Endothelial cell (in vitro differentiated cells): ENCODE results near the gene VCL. TPM values are rescaled to one million over a fixed set of nuclear protein-coding genes. Genes with fewer than 3 reads are reported as not detected.

ENCODE experiments used
- DNase-seq: peaks from one replicate; pipeline ENCODE4 v3.0.0; 2021; ENCODE audit warnings: low spot score
- H3K27ac Mint-ChIP-seq: one replicate; pipeline ENCODE4 v1.8.0; 2021; ENCODE audit warnings: mixed read lengths, inconsistent platforms; ENCODE audit not compliant: unreplicated experiment
- H3K27me3 Mint-ChIP-seq: one replicate; pipeline ENCODE4 v1.8.0; 2021; ENCODE audit warnings: mild to moderate bottlenecking, moderate library complexity, mixed read lengths, inconsistent platforms; ENCODE audit not compliant: unreplicated experiment
- H3K36me3 Mint-ChIP-seq: one replicate; pipeline ENCODE4 v1.8.0; 2021; ENCODE audit warnings: mild to moderate bottlenecking, low read depth, mixed read lengths, inconsistent platforms; ENCODE audit not compliant: unreplicated experiment
- H3K4me1 Mint-ChIP-seq: one replicate; pipeline ENCODE4 v1.8.0; 2021; ENCODE audit warnings: mild to moderate bottlenecking, mixed read lengths, inconsistent platforms; ENCODE audit not compliant: unreplicated experiment
- H3K4me3 Mint-ChIP-seq: one replicate; pipeline ENCODE4 v1.8.0; 2021; ENCODE audit warnings: mild to moderate bottlenecking, mixed read lengths, inconsistent platforms; ENCODE audit not compliant: unreplicated experiment
- H3K9me3 Mint-ChIP-seq: one replicate; pipeline ENCODE4 v1.8.0; 2021; ENCODE audit warnings: mixed read lengths, inconsistent platforms; ENCODE audit not compliant: unreplicated experiment
- total RNA-seq: library from RNA; stranded (reverse); fragmentation: NEBNext Ultra II Directional; extraction: Animal tissue kit (Norgen Biotek cat#: 25700); gene quantifications from one replicate; pipeline ENCODE4 v1.2.1, GENCODE V29; 2021; ENCODE audit not compliant: unreplicated experiment
- TF ChIP-seq, protein P1 (sequence below): fragments of 200-600 bp; sonication (generic); IDR thresholded peaks from one replicate; pipeline ENCODE4 v1.5.0; 2021; ENCODE audit warnings: antibody characterized with exemption; ENCODE audit not compliant: unreplicated experiment

The VCL gene
- total RNA-seq, 1 donor from 2014 or later: 200 TPM

DNA sequence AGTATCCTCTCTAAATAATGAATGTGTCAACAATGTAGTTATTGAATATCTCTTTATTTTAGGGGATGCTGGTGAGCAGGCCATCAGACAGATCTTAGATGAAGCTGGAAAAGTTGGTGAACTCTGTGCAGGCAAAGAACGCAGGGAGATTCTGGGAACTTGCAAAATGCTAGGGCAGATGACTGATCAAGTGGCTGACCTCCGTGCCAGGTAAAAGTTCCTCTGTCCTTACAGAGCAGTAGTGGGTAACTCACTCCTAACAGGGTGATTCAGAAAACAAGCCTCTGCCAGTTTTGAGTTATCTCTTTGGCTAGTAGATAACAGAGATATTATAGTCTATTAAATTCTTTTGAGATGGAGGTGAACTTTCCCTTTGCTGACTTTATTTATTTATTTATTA lies 85.4 kb downstream of the VCL start:
- H3K9me3 Mint-ChIP-seq: no peaks in the 10 kb centered on the region
- TF ChIP-seq, protein P1, sequence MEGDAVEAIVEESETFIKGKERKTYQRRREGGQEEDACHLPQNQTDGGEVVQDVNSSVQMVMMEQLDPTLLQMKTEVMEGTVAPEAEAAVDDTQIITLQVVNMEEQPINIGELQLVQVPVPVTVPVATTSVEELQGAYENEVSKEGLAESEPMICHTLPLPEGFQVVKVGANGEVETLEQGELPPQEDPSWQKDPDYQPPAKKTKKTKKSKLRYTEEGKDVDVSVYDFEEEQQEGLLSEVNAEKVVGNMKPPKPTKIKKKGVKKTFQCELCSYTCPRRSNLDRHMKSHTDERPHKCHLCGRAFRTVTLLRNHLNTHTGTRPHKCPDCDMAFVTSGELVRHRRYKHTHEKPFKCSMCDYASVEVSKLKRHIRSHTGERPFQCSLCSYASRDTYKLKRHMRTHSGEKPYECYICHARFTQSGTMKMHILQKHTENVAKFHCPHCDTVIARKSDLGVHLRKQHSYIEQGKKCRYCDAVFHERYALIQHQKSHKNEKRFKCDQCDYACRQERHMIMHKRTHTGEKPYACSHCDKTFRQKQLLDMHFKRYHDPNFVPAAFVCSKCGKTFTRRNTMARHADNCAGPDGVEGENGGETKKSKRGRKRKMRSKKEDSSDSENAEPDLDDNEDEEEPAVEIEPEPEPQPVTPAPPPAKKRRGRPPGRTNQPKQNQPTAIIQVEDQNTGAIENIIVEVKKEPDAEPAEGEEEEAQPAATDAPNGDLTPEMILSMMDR: no peak
- H3K4me3 Mint-ChIP-seq: no peak overlapping the region
- H3K4me1 Mint-ChIP-seq: peaks cover 7% of the 10 kb centered on the region
- no peaks in the 10 kb centered on the region for H3K27me3 Mint-ChIP-seq
- H3K36me3 Mint-ChIP-seq: peaks cover 9% of the 10 kb centered on the region
- H3K27ac Mint-ChIP-seq: no peak overlapping the region
- no peak for DNase-seq

DNA sequence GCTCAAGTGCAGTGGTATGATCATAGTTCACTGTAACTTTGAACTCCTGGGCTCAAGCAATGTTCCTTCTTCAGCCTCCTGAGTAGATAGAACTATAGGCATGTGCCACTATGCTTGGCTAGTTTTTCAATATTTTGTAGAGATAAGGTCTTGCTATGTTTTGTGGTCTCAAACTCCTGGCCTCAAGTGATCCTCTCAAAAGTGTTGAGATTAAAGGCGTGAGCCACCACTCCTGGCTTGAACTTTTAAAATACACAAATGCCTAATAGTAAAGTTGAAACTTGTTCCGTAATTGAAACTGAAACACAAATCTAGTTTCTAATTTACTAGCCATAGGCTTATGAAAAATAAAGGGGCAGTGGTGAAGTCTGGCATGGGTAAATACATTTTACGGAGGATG lies 87.0 kb downstream of the VCL start:
- Mint-ChIP-seq H3K9me3 (no peaks in the 10 kb centered on the region), H3K4me1 (peaks cover under 1% of the 10 kb centered on the region), H3K4me3 (no peak overlapping the region), H3K36me3 (peaks cover 15% of the 10 kb centered on the region), H3K27me3 (no peaks in the 10 kb centered on the region), H3K27ac (no peak overlapping the region)
- TF ChIP-seq, protein P1: no peak
- DNase-seq: no peak

DNA sequence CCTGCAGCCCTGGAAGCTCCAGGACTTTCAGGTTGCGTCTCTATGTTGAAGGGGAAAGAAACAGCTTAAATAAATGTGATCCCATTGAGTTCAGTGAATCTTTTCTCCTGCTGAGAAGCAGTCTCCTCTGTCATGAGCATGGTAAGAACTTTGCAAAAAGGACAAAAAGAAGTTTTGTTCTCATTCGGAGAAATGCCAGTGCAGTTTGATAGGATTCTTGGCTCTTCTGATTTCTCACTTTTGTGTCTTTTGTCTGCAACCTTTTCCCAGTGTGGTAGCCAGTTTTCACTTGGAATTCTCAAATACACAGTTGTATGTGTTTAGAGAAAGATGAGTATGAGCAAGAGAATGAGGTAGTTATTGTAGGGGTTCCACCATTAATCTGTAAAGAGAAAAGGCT lies 88.4 kb downstream of the VCL start:
- DNase-seq: no peak
- no peak overlapping the region for H3K4me3 Mint-ChIP-seq
- no peaks in the 10 kb centered on the region for H3K4me1 Mint-ChIP-seq
- TF ChIP-seq, protein P1: no peak
- H3K27ac Mint-ChIP-seq: no peak overlapping the region
- peaks cover 18% of the 10 kb centered on the region for H3K36me3 Mint-ChIP-seq
- no peaks in the 10 kb centered on the region for H3K9me3 Mint-ChIP-seq
- H3K27me3 Mint-ChIP-seq: no peaks in the 10 kb centered on the region

DNA sequence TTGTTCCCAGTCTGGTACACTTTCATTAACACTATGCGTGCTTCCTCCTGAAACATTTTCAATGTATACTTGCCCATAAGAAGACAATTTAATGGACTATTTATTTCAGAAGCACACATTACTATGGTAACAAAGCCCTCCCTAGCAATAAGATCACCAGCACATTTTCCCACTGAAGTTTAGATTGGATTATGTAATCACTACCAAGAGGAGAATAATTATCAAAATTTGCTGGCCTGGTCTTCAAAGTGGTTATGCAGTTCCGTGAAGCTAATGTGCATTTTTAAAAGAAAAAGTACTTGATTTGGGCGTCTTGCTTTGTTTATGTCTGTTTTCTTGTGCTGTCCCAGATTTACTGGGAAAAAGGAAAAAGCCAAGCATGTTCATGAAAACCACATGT lies 90.8 kb downstream of the VCL start:
- H3K36me3 Mint-ChIP-seq: peaks cover 15% of the 10 kb centered on the region
- H3K27me3 Mint-ChIP-seq: no peaks in the 10 kb centered on the region
- DNase-seq: no peak
- no peak overlapping the region for H3K4me3 Mint-ChIP-seq
- no peaks in the 10 kb centered on the region for H3K4me1 Mint-ChIP-seq
- no peaks in the 10 kb centered on the region for H3K9me3 Mint-ChIP-seq
- TF ChIP-seq, protein P1: no peak
- H3K27ac Mint-ChIP-seq: no peak overlapping the region

DNA sequence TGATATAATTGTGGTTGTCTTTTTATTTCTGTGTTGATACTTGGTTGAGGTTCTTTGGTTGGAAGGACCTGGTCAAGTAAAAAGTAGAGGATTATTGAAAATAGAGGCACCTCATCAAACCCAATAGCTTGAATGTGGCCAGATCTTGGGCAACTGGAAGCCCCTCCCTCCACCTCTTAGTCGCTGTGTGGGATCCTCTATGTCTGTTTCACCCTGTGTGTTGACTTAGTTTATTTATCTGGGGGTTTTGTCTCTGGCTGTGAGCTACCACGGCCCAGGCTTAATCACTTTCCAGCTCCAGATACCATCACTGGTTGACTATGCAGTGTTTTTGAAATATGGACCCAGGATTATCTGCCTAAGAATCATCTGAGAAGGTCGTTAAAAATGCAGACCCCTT lies 94.5 kb downstream of the VCL start:
- H3K27ac Mint-ChIP-seq: no peak overlapping the region
- H3K4me3 Mint-ChIP-seq: no peak overlapping the region
- peaks cover 33% of the 10 kb centered on the region for H3K36me3 Mint-ChIP-seq

More for the DNA sequence above, 94.5 kb downstream of the VCL start:
- TF ChIP-seq, protein P1: no peak
- no peaks in the 10 kb centered on the region for H3K27me3 Mint-ChIP-seq
- no peaks in the 10 kb centered on the region for H3K9me3 Mint-ChIP-seq
- H3K4me1 Mint-ChIP-seq: no peaks in the 10 kb centered on the region
- no peak for DNase-seq
